Fibroblast of lung (primary cell): ENCODE data around the gene MAML2. TPM values are rescaled to one million over a fixed set of nuclear protein-coding genes. Genes with fewer than 3 reads are reported as not detected.

ENCODE experiments used
- DNase-seq, 2 donors: peaks; one replicate each; pipeline versions ENCODE4 v3.0.0 to v3.0.0-alpha.2; 2010; ENCODE audit warnings: low read depth in 2 of 2
- H2AFZ ChIP-seq: 2 replicates; pipeline ENCODE4 v1.5.1; 2012; ENCODE audit warnings: low read length, control low read depth, inconsistent platforms
- H3K27ac ChIP-seq: 2 replicates; pipeline ENCODE4 v1.5.1; 2011; ENCODE audit warnings: low read length, control low read depth; ENCODE audit not compliant: insufficient read depth
- H3K27me3 ChIP-seq: 2 replicates; pipeline ENCODE4 v1.5.1; 2011; ENCODE audit warnings: mild to moderate bottlenecking, low read length; ENCODE audit not compliant: control insufficient read depth, insufficient read depth
- H3K36me3 ChIP-seq: 2 replicates; pipeline ENCODE4 v1.5.1; 2011; ENCODE audit warnings: low read length; ENCODE audit not compliant: control insufficient read depth, insufficient read depth
- H3K4me1 ChIP-seq: 2 replicates; pipeline ENCODE4 v1.5.1; 2011; ENCODE audit warnings: low read length; ENCODE audit not compliant: control insufficient read depth, insufficient read depth; ENCODE audit errors: extremely low read depth
- H3K4me2 ChIP-seq: 2 replicates; pipeline ENCODE4 v1.5.1; 2011; ENCODE audit warnings: low read length, control low read depth; ENCODE audit not compliant: insufficient read depth; ENCODE audit errors: extremely low read depth
- H3K4me3 ChIP-seq, 4 experiments: fragments of 200-600 bp in 1 of 4; sonication (generic) in 1 of 4; replicated peaks in 1 of 4; 2 replicates each; pipeline ENCODE4 v1.5.1; 2011 to 2016; ENCODE audit warnings: low read length in 4 of 4, low read depth in 3 of 4, mild to moderate bottlenecking in 3 of 4, control low read depth in 2 of 4, inconsistent platforms in 1 of 4, mixed read lengths in 1 of 4; ENCODE audit not compliant: insufficient read depth in 1 of 4; ENCODE audit errors: control extremely low read depth in 1 of 4
- H3K79me2 ChIP-seq: 2 replicates; pipeline ENCODE4 v1.5.1; 2012; ENCODE audit warnings: mild to moderate bottlenecking, low read length, inconsistent platforms; ENCODE audit not compliant: control insufficient read depth, insufficient read depth
- H3K9ac ChIP-seq: 2 replicates; pipeline ENCODE4 v1.5.1; 2011; ENCODE audit warnings: mild to moderate bottlenecking, low read length, control low read depth; ENCODE audit not compliant: insufficient read depth
- H3K9me3 ChIP-seq: 2 replicates; pipeline ENCODE4 v1.5.1; 2012; ENCODE audit warnings: low read depth, low read length; ENCODE audit not compliant: control insufficient read depth, insufficient read depth
- H4K20me1 ChIP-seq: 2 replicates; pipeline ENCODE4 v1.5.1; 2011; ENCODE audit warnings: low read length; ENCODE audit not compliant: control insufficient read depth, insufficient read depth; ENCODE audit errors: extremely low read depth
- EZH2 ChIP-seq: IDR thresholded peaks from 2 replicates; pipeline ENCODE4 v1.5.1; 2012; ENCODE audit warnings: low read length, control low read depth, mild to moderate bottlenecking; ENCODE audit errors: missing control alignments
- polyA plus RNA-seq, 2 donors: library from polyadenylated mRNA; depleted of rRNA in 1 of 2; stranded (reverse) in 1 of 2; unstranded in 1 of 2; fragments of >200 nt; gene quantifications; 2 replicates each; pipeline ENCODE4 v1.2.1, GENCODE V29; 2011 to 2012; ENCODE audit warnings: missing spikeins in 1 of 2
- total RNA-seq: library from RNA; depleted of rRNA; stranded (reverse); fragments of >200 nt; gene quantifications from 2 replicates; pipeline ENCODE4 v1.2.1, GENCODE V29; 2014
- TF ChIP-seq, protein P1 (sequence below), 2 donors: IDR thresholded peaks in 1 of 2; conservative IDR thresholded peaks in 1 of 2; 1 replicate in 1 of 2; 2 replicates in 1 of 2; pipeline ENCODE4 v1.5.1; 2011 to 2012; ENCODE audit warnings: low read length in 2 of 2, control low read depth in 1 of 2, inconsistent platforms in 1 of 2, low read depth in 1 of 2, mild to moderate bottlenecking in 1 of 2

The MAML2 gene
- total and polyA plus RNA-seq, 2 donors (not counting 1 experiment from before 2014, with no cell fraction given): 13.0 to 19.0 TPM

DNA sequence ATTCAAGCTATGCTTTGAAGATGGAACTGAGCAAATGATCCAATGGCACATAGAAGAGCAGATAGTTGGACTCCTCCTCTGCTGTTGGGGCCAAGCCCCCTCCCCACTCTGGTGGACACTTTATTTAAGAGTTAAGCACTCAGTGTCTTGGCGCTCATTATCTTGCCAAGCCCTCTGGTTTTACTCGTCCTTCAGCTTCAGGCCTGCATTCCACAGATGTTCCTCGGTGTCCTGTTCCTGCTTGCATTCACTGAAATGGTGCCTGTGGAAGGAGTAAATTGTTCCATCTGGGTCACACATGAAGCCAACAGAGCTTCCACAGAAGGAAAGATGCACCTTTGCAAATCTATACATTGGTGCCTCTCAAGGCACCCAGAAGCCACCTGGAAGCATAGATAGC lies 26.1 kb downstream of the MAML2 start:
- no peak for DNase-seq
- TF ChIP-seq, protein P1, sequence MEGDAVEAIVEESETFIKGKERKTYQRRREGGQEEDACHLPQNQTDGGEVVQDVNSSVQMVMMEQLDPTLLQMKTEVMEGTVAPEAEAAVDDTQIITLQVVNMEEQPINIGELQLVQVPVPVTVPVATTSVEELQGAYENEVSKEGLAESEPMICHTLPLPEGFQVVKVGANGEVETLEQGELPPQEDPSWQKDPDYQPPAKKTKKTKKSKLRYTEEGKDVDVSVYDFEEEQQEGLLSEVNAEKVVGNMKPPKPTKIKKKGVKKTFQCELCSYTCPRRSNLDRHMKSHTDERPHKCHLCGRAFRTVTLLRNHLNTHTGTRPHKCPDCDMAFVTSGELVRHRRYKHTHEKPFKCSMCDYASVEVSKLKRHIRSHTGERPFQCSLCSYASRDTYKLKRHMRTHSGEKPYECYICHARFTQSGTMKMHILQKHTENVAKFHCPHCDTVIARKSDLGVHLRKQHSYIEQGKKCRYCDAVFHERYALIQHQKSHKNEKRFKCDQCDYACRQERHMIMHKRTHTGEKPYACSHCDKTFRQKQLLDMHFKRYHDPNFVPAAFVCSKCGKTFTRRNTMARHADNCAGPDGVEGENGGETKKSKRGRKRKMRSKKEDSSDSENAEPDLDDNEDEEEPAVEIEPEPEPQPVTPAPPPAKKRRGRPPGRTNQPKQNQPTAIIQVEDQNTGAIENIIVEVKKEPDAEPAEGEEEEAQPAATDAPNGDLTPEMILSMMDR (conservative IDR thresholded peaks at IDR 0.05 in 1 of 2, IDR thresholded peaks at IDR 0.05 in 1 of 2; ENCODE audit: low read depth in 1 of 2, low read length in 2 of 2): no peak
- TF ChIP-seq EZH2: no peak
- H3K36me3 ChIP-seq: no peaks in the 10 kb centered on the region
- H3K79me2 ChIP-seq: peaks cover 68% of the 10 kb centered on the region
- H3K4me3 ChIP-seq: no peak overlapping the region
- H3K9me3 ChIP-seq: no peaks in the 10 kb centered on the region
- no peaks in the 10 kb centered on the region for H3K27me3 ChIP-seq
- H3K9ac ChIP-seq: no peak overlapping the region
- no peaks in the 10 kb centered on the region for H4K20me1 ChIP-seq
- no peak overlapping the region for H3K4me2 ChIP-seq
- H2AFZ ChIP-seq: no peak overlapping the region
- H3K4me1 ChIP-seq: peaks cover 29% of the 10 kb centered on the region
- H3K27ac ChIP-seq: no peak overlapping the region

DNA sequence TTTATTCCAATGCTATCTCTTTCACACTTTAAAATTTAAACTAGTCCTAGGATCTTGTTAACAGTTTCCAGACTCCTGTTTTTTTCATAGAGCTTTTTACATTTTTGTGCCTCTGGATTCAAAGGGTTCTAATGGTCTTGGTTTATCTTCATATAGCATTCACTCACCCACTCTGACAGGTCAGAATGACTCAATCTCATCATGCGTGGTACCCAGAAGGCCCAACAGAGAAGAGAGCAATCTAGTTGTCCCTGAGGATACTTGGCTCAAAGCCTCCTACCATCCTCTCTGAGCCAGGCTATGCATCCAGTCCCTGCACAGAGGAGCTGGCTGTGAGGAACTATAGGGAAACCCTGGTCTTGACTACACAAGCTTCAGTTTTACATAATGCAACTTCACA lies 27.5 kb downstream of the MAML2 start:
- Histone ChIP-seq H3K9me3 (no peaks in the 10 kb centered on the region), H3K36me3 (no peaks in the 10 kb centered on the region), H3K27me3 (no peaks in the 10 kb centered on the region), H3K4me3 (no peak overlapping the region), H3K4me1 (peaks cover 29% of the 10 kb centered on the region), H3K27ac (no peak overlapping the region), H4K20me1 (no peaks in the 10 kb centered on the region), H3K4me2 (no peak overlapping the region), H3K79me2 (peaks cover 60% of the 10 kb centered on the region), H2AFZ (no peak overlapping the region), H3K9ac (no peak overlapping the region)
- no peak for DNase-seq
- TF ChIP-seq, protein P1 (conservative IDR thresholded peaks at IDR 0.05 in 1 of 2, IDR thresholded peaks at IDR 0.05 in 1 of 2; ENCODE audit: low read depth in 1 of 2, low read length in 2 of 2): no peak
- no peak for TF ChIP-seq EZH2

DNA sequence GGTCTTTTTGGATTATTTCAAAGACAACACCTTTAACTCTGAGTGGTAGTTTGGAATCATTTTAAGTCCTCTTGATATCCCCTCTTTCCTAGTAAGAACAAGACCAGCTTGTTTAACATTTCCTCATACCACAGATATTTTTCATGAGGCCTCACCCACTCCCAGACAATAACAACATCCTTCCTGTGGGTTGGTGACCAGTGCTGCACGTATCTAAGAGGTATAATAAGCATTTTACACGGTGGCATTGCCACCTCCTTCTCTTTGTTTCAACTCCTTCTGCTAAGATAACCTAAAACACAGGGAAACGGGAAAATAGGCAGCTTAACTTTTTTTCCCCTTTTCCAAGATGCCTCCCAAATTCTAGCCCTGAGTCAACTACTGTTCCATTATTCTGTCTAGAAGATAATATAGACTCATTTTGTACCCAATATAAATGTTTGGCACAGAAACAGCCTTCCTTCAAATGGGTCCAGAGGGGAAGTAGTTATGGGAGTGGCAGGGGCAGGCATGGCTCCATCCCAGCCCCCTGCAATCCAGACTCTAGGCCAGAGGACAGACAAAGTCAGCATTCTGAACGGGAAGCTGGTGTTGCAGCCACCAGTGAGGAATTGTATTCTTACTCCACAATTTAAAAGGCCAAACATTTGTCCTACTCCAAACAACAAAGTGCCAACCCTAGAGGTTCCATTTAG lies 28.5 kb downstream of the MAML2 start:
- no peak overlapping the region for H3K4me3 ChIP-seq
- no peaks in the 10 kb centered on the region for H3K36me3 ChIP-seq
- H3K4me2 ChIP-seq: peak overlapping the region; percentile 28
- peaks cover 34% of the 10 kb centered on the region for H3K4me1 ChIP-seq
- DNase-seq: peak; percentile 29 to 92
- H3K9ac ChIP-seq: no peak overlapping the region
- no peaks in the 10 kb centered on the region for H3K9me3 ChIP-seq
- no peak for TF ChIP-seq EZH2
- TF ChIP-seq, protein P1 (conservative IDR thresholded peaks at IDR 0.05 in 1 of 2, IDR thresholded peaks at IDR 0.05 in 1 of 2; ENCODE audit: low read depth in 1 of 2, low read length in 2 of 2): no peak
- peaks cover 60% of the 10 kb centered on the region for H3K79me2 ChIP-seq
- no peaks in the 10 kb centered on the region for H4K20me1 ChIP-seq
- H3K27me3 ChIP-seq: no peaks in the 10 kb centered on the region
- H2AFZ ChIP-seq: no peak overlapping the region
- H3K27ac ChIP-seq: peak overlapping the region; percentile 68
